ENCODE data around the gene CES1.
"Not testable (repeated sequence)": the region's sequence is repeated elsewhere in the genome, so short reads cannot be mapped to it uniquely, and the experiment has no call there.

The CES1 gene

DNA sequence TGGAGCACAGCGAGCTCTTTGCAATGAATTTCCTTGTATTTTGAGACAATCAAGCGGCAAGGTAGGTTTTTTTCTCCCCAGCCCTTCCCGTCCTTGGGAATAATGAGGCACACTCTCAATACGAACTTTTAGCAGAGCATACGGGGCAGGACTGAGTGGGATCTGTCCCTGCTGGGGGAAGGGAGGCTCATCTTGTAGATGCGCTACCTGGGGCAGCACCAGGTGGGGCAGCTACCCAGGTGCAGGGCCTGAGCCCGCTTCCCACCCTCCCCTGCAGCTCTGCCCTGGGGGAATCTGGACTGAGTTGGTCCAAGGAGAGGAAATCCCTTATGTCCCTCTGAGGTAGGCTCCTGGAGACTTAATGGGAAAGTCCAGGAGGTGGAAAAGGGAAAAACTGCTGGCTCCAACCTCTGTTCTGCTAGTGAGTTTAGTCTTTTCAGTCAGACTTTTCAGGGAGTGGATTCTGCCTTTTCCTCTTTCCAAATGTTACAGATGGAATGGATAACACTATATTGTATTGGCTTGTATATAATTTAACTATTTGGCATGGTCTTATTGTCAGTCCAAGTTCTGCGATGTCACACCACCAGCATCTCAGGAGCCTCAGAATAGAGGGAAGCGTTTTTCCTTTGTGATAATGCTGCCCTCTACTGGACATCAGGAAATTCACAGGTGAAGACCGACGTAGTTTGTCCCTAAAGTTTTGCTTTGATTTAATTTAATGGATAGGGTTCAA lies 9.6 kb upstream of the CES1 start:
- H3K4me3 ChIP-seq (ENCODE audit: low read depth, low read length), result no peak overlapping the region
- TF ChIP-seq, protein P1, sequence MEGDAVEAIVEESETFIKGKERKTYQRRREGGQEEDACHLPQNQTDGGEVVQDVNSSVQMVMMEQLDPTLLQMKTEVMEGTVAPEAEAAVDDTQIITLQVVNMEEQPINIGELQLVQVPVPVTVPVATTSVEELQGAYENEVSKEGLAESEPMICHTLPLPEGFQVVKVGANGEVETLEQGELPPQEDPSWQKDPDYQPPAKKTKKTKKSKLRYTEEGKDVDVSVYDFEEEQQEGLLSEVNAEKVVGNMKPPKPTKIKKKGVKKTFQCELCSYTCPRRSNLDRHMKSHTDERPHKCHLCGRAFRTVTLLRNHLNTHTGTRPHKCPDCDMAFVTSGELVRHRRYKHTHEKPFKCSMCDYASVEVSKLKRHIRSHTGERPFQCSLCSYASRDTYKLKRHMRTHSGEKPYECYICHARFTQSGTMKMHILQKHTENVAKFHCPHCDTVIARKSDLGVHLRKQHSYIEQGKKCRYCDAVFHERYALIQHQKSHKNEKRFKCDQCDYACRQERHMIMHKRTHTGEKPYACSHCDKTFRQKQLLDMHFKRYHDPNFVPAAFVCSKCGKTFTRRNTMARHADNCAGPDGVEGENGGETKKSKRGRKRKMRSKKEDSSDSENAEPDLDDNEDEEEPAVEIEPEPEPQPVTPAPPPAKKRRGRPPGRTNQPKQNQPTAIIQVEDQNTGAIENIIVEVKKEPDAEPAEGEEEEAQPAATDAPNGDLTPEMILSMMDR (IDR thresholded peaks at IDR 0.05; ENCODE audit: low read depth, low read length), result peak; percentile 49

DNA sequence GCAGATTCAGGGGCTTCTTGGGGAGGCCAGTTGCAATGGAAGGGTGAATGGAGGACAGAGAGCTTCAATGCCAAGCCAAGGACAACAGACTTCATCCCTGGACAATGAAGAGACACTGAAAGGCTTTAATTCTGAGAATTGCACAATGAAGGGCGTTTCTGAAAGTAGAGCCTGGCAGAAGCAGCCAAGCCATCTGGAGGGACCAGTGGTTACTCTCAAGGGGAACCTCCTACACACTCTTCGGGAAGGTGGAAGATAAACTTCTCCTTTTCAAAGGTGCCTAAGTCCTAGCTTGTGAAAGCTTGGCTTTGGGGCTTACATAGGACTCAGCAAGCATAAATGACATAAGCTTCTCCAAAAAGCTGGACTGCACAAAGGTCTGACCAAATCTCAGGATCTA lies 6.2 kb upstream of the CES1 start:
- H3K4me3 ChIP-seq (ENCODE audit: low read depth, low read length), result no peak overlapping the region
- TF ChIP-seq, protein P1 (IDR thresholded peaks at IDR 0.05; ENCODE audit: low read depth, low read length), result no peak

DNA sequence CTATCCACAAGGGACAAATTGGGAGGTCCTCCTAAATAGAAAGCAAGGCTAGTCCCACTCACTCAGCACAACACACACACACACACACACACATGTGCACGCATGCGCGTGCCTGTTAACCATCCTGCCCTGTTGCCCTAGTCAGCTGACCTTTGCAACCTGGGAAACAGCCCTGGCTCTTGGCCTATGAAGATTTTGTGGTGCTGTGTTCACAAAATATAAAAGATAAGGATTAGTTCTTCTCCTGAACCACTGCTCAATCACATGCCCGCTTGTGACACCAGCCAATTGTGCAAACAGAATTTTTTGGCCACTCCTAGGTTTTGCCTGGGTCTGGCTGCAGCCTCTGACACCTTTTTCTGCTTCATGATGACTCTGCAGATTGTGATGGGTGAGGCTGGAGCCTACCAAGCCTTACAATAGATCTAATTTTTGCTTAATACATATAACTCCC lies 3.3 kb upstream of the CES1 start:
- H3K4me3 ChIP-seq (ENCODE audit: low read depth, low read length), result no peak overlapping the region
- TF ChIP-seq, protein P1 (IDR thresholded peaks at IDR 0.05; ENCODE audit: low read depth, low read length), result no peak

DNA sequence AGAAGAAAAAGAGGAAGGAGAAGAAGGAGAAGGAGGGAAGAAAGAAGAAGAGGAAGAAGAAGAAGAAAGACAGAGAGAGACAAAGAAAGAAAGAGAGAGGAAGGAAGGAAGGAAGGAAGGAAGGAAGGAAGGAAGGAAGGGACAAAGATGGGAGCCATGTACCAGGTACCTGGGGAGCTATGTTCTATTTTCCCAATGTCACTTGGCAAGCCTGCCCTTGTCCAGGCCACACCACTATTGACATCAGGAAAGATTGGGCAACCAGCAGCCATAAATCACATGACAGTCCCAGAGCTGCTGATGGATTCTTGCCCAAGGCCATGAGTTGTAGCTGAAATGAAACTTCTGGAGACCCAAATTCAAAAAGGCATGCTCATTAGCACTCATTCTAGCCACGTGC lies 2.7 kb upstream of the CES1 start:
- H3K4me3 ChIP-seq (ENCODE audit: low read depth, low read length), result no peak overlapping the region
- TF ChIP-seq, protein P1 (IDR thresholded peaks at IDR 0.05; ENCODE audit: low read depth, low read length), result no peak

DNA sequence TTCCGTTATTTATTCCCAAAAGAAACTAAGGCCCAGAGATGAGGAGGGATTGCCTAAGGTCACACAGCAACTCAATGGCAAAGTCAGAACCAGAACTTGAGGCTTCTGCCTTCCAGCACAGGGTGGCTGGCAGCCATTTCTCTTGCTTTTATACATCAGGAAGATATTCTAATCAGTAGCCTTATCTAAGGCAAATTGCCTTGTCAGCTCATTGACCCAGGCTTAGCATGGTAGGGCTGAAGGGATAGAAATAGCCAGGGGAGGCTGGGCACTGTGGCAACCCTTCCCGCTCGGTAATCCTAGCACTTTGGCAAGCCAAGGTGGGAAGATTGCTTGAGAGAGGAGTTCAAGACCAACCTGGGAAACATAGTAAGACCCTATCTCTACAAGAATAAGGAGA lies 2.3 kb upstream of the CES1 start:
- not testable (repeated sequence) for H3K4me3 ChIP-seq (ENCODE audit: low read depth, low read length)

DNA sequence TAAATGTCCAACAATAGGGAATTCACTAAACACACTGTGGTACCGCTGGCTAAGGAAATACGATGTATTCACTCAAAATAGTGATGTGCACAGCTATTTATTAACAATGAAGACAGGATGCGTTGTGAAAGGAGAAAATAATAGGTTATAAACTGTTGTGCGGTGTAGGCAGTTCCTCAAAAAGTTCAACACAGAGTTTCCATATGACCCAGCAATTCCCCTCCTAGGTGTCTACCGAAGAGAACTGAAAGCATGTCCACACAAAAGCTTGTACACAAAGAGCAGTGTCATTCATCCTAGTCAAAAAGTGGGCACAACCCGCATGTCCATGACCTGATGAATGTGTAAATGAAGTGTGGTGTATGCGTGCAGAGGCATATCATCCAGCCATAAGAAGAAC lies 1.2 kb upstream of the CES1 start:
- H3K4me3 ChIP-seq (ENCODE audit: low read depth, low read length), result no peak overlapping the region
- TF ChIP-seq, protein P1 (IDR thresholded peaks at IDR 0.05; ENCODE audit: low read depth, low read length), result no peak

DNA sequence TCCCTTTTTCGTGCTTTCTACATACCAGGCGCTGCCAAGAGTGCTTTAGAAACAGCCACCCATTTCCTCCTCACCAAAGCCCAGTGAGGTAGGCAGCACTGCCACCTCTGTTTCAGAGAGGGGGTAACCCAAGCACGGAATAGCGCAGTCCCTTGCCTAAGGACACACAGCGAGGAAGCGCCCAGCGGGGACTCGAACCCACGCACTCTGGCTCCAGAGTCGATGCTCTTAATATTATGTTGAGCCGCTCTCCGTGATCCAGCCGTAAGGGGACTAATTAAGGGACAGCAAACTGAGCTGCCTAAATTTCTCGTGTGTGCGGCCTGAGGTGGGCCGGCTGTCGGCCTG lies 497 bp downstream of the CES1 start:
- H3K4me3 ChIP-seq (ENCODE audit: low read depth, low read length), result no peak overlapping the region
- TF ChIP-seq, protein P1 (IDR thresholded peaks at IDR 0.05; ENCODE audit: low read depth, low read length), result no peak

Data from WI38 (cell line).